ENCODE data around the gene SLC35B4. TPM values are rescaled to one million over a fixed set of nuclear protein-coding genes. Genes with fewer than 3 reads are reported as not detected.

Gene SLC35B4
- total RNA-seq, 1 experiment from 2014 or later: 17.9 TPM

- Histone ChIP-seq H3F3A (ENCODE audit: insufficient read depth, low read depth) (no peaks in the 10 kb centered on the region), H4K20me1 (ENCODE audit: insufficient read depth) (no peaks in the 10 kb centered on the region), H3K79me2 (ENCODE audit: low read depth) (no peaks in the 10 kb centered on the region), H3K36me3 (ENCODE audit: low read depth) (no peaks in the 10 kb centered on the region), H3K27me3 (ENCODE audit: insufficient read depth, low read depth) (no peaks in the 10 kb centered on the region), H3K4me3 (no peak overlapping the region), H3K9me2 (ENCODE audit: insufficient read depth) (no peaks in the 10 kb centered on the region; the same call in 1 of the 2 replicates), H3K4me1 (replicated peaks; ENCODE audit: insufficient read depth) (no peaks in the 10 kb centered on the region), H2AFZ (no peak overlapping the region), H3K9me3 (ENCODE audit: insufficient read depth, low read depth) (no peaks in the 10 kb centered on the region; the same call in 1 of the 2 replicates), H3K27ac (no peak overlapping the region), H3K4me2 (no peak overlapping the region)
- intact Hi-C loops (cut with micrococcal nuclease; ENCODE audit: unreplicated experiment): no loop called here
- no peak for DNase-seq
- ChIA-PET POLR2A (ENCODE audit: unreplicated experiment) (no interaction called here), CTCF (no interaction called here)
- no TSS peak for BruUV-seq (replicated peaks)
- no peak for TF ChIP-seq CTCF (conservative IDR thresholded peaks at IDR 0.05)
- TF ChIP-seq EZH2 (IDR thresholded peaks at IDR 0.05; ENCODE audit: low read depth): no peak
Measured at GRCh38 chr7:134245253-134245652, 71.5 kb downstream of the SLC35B4 start.

Other genes with a start within 250 kb of the SLC35B4 start
- gene LRGUK, start 189.6 kb downstream of the SLC35B4 start, total RNA-seq (2021): 0.60 and 2.3 TPM in 2 replicates
- 1,009 and 1,328 TPM in 2 replicates for gene AKR1B1, start 142.2 kb upstream of the SLC35B4 start, total RNA-seq (2021)
- 479 and 546 TPM in 2 replicates for gene AKR1B10, start 210.6 kb upstream of the SLC35B4 start, total RNA-seq (2021)
- gene AKR1B15, start 232.2 kb upstream of the SLC35B4 start, total RNA-seq (2021): 3.2 and 3.4 TPM in 2 replicates